Measurements from ENCODE around the gene METTL26. TPM values are rescaled to one million over a fixed set of nuclear protein-coding genes. Genes with fewer than 3 reads are reported as not detected.

The METTL26 gene
- total and polyA plus RNA-seq, 2 experiments from 2014 or later = 77.9 to 155 TPM

DNA sequence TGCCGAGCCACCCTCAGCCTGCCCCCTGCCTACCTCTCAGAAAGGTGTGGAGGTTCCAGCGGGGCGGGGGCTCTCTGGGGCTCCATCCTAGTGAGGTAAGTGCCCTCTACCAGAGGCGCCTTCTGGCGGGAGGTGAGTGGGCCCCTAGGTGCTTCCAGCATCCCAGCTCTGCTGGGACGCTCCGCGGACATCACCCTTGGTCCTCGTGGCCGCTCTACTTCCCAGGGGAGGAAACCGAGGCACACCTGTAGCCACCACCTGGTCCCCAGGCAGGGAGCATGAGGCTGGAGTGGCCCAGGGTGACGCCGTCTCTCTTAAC lies 6.9 kb upstream of the METTL26 start:
- Histone ChIP-seq H3K36me3 (replicated peaks; ENCODE audit: insufficient read depth, low read depth) (no peaks in the 10 kb centered on the region), H3K4me2 (peak overlapping the region; percentile 97), H3K9me2 (replicated peaks; ENCODE audit: insufficient read depth) (no peaks in the 10 kb centered on the region), H3K27ac (peak overlapping the region; percentile 94), H3K4me1 (ENCODE audit: insufficient read depth) (peaks cover 46% of the 10 kb centered on the region), H3K27me3 (no peaks in the 10 kb centered on the region), H2AFZ (no peak overlapping the region), H3K9me3 (ENCODE audit: low read depth) (no peaks in the 10 kb centered on the region), H4K20me1 (ENCODE audit: insufficient read depth, poor library complexity, severe bottlenecking) (no peaks in the 10 kb centered on the region), H3K79me2 (peaks cover 52% of the 10 kb centered on the region), H3K4me3 (peak overlapping the region; percentile 54)
- no peak for DNase-seq (ENCODE audit: low spot score)
- no peak for TF ChIP-seq EZH2 (IDR thresholded peaks at IDR 0.05; ENCODE audit: borderline replicate concordance)
- no peak for TF ChIP-seq EZH2phosphoT487 (IDR thresholded peaks at IDR 0.05; ENCODE audit: low read depth, severe bottlenecking, unreplicated experiment)
- TF ChIP-seq, protein P1, sequence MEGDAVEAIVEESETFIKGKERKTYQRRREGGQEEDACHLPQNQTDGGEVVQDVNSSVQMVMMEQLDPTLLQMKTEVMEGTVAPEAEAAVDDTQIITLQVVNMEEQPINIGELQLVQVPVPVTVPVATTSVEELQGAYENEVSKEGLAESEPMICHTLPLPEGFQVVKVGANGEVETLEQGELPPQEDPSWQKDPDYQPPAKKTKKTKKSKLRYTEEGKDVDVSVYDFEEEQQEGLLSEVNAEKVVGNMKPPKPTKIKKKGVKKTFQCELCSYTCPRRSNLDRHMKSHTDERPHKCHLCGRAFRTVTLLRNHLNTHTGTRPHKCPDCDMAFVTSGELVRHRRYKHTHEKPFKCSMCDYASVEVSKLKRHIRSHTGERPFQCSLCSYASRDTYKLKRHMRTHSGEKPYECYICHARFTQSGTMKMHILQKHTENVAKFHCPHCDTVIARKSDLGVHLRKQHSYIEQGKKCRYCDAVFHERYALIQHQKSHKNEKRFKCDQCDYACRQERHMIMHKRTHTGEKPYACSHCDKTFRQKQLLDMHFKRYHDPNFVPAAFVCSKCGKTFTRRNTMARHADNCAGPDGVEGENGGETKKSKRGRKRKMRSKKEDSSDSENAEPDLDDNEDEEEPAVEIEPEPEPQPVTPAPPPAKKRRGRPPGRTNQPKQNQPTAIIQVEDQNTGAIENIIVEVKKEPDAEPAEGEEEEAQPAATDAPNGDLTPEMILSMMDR (IDR thresholded peaks at IDR 0.05; ENCODE audit: poor library complexity) = no peak
- whole genome bisulfite sequencing (ENCODE audit: low lambda C conversion rate, missing lambda C conversion rate) = 89% methylated on average over 13 of the region's 13 CpGs

DNA sequence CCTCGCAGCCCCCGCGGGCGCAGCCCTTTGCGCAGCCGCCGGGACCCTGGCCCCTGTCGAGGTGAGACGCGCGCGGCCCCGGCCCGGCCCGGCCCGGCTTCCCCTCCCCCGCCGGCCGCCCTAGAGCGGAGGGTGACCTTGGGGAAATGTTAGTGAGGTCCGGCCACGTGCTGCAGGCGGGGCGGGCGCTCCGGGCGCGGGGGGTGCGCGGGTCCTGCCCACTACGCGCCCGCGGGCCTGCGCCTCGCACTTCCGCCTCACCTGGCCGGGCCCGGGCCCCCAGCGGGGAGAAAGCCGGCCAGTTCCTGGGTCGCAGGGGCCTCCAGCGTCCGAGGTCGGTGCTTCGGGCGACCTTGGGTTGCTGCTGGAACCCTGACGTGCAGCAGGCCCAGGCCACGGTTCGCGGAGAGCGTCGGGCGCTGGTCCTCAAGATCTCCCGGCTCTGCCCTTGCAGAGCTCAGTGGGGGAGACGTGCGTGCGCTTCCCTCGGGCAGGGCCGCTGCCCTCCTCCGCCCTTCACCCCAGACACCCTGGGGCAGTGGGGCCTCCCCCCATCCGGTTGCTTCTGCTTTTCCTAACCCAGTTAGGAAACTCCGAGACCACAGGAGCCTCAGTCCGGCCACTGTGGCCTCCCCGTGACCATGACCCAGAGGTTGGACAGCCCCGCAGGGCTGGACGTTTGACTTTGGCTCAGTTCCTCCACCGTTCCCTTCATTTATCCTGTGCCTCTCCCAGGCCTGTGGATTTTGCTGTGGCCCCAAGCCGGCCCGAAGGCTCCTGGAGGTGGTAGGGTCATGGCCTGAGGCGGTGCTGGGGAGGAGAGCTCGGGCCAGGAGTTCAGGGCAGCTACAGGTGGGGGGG lies 6.3 kb upstream of the METTL26 start:
- Histone ChIP-seq H4K20me1 (ENCODE audit: insufficient read depth, poor library complexity, severe bottlenecking) (no peaks in the 10 kb centered on the region), H3K27ac (peak overlapping the region; percentile 94), H3K36me3 (replicated peaks; ENCODE audit: insufficient read depth, low read depth) (no peaks in the 10 kb centered on the region), H3K4me1 (ENCODE audit: insufficient read depth) (peaks cover 47% of the 10 kb centered on the region), H3K27me3 (no peaks in the 10 kb centered on the region), H2AFZ (peak overlapping the region; percentile 81), H3K79me2 (peaks cover 46% of the 10 kb centered on the region), H3K4me3 (peak overlapping the region; percentile 54), H3K4me2 (peak overlapping the region; percentile 97), H3K9me2 (replicated peaks; ENCODE audit: insufficient read depth) (no peaks in the 10 kb centered on the region), H3K9me3 (ENCODE audit: low read depth) (no peaks in the 10 kb centered on the region)
- TF ChIP-seq EZH2 (IDR thresholded peaks at IDR 0.05; ENCODE audit: borderline replicate concordance) (no peak), EZH2phosphoT487 (IDR thresholded peaks at IDR 0.05; ENCODE audit: low read depth, severe bottlenecking, unreplicated experiment) (no peak)
- TF ChIP-seq, protein P1 (IDR thresholded peaks at IDR 0.05; ENCODE audit: poor library complexity) = no peak
- WGBS (ENCODE audit: low lambda C conversion rate, missing lambda C conversion rate) = 11% methylated on average over 49 of the region's 72 CpGs
- DNase-seq (ENCODE audit: low spot score) = peak; percentile 82

DNA sequence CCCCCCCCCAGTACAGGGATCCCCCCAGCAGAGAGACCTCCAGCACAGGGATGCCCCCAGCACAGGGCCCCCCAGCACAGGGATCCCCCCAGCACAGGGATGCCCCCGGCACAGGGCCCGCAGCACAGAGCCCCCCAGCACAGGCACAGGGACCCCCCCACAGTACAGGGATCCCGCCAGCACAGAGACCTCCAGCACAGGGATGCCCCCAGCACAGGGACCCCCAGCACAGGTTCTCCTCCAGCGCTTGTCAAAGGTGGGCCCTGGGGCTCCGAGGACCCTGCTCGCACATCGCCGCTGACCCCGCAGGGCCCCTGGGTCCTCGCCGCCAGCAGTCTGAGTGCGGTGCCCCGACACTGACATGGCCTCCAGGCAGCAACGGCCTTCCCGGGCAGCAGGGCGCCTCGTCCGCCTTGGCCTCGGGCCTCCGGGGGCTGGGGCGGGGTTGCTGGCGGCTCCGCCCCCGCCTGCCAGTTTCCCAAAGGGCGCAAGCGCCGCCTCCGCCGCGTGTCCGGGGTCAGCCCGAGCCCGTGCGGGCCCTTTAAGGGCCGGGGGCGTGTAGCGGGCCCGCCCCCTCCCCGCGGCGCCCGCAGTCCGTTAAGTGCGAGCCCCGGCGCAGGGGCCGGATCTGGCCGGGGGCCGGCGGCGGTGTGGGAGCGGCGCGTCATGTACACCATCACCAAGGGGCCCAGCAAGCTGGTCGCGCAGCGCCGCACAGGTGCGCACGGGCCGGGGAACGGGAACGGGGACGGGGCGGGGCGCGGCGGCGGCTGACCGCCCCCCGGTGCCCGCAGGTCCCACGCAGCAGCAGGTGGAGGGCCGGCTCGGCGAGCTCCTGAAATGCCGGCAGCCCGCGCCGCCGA lies 5.5 kb upstream of the METTL26 start, which contains the start of gene MCRIP2:
Gene MCRIP2 (plus strand): TSS at position 503 of the 863 bp plus-strand sequence. CDS start 164 bp downstream, at position 667.
- peaks cover 47% of the 10 kb centered on the region for H3K4me1 ChIP-seq (ENCODE audit: insufficient read depth)
- peak; percentile 95 for DNase-seq (ENCODE audit: low spot score)
- no peaks in the 10 kb centered on the region for H3K9me3 ChIP-seq (ENCODE audit: low read depth)
- WGBS (ENCODE audit: low lambda C conversion rate, missing lambda C conversion rate) = 1% methylated on average over 37 of the region's 81 CpGs
- H3K4me3 ChIP-seq = peak within 1 kb of the TSS; percentile 54
- H3K9me2 ChIP-seq (replicated peaks; ENCODE audit: insufficient read depth) = no peaks in the 10 kb centered on the region
- H3K36me3 ChIP-seq (replicated peaks; ENCODE audit: insufficient read depth, low read depth) = no peaks in the 10 kb centered on the region
- H3K79me2 ChIP-seq = peaks cover 40% of the 10 kb centered on the region
- TF ChIP-seq EZH2phosphoT487 (IDR thresholded peaks at IDR 0.05; ENCODE audit: low read depth, severe bottlenecking, unreplicated experiment) (no peak), EZH2 (IDR thresholded peaks at IDR 0.05; ENCODE audit: borderline replicate concordance) (no peak)
- TF ChIP-seq, protein P1 (IDR thresholded peaks at IDR 0.05; ENCODE audit: poor library complexity) = no peak
- no peaks in the 10 kb centered on the region for H3K27me3 ChIP-seq
- H4K20me1 ChIP-seq (ENCODE audit: insufficient read depth, poor library complexity, severe bottlenecking) = no peaks in the 10 kb centered on the region
- H3K27ac ChIP-seq = peak within 1 kb of the TSS; percentile 94
- peak within 1 kb of the TSS; percentile 97 for H3K4me2 ChIP-seq
- peak within 1 kb of the TSS; percentile 81 for H2AFZ ChIP-seq
